UCSD-AML1 (cell line): ENCODE data around the gene FAM236B.
"Not testable (repeated sequence)": the region's sequence is repeated elsewhere in the genome, so short reads cannot be mapped to it uniquely, and the experiment has no call there.

Source experiments
- DNase-seq: peaks from one replicate; lab custom pipeline; 2025; ENCODE audit not compliant: unreplicated experiment; lab: John Stamatoyannopoulos, UW

FAM236B gene

GRCh38 chrX:72782560-72782959 lies at the start of gene FAM236B:
Gene FAM236B (minus strand): TSS chrX:72782660. CDS start chrX:72782560, 100 bp downstream.
- not testable (repeated sequence) for DNase-seq

DNA sequence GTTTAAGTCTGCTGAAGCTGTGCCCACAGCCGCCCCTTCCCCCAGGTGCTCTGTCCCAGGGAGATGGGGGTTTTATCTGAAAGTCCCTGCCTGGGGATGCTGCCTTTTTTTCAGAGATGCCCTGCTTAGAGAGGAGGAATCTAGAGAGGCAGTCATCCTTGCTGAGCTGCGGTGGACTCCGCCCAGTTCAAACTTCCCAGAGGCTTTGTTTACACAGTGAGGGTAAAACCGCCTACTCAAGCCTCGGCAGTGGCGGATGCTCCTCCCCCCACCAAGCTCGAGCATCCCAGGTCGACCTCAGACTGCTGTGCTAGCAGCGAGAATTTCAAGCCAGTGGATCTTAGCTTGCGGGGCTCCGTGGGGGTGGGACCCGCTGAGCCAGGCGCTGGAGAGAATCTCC lies 48.2 kb upstream of the FAM236B start:
- not testable (repeated sequence) for DNase-seq

DNA sequence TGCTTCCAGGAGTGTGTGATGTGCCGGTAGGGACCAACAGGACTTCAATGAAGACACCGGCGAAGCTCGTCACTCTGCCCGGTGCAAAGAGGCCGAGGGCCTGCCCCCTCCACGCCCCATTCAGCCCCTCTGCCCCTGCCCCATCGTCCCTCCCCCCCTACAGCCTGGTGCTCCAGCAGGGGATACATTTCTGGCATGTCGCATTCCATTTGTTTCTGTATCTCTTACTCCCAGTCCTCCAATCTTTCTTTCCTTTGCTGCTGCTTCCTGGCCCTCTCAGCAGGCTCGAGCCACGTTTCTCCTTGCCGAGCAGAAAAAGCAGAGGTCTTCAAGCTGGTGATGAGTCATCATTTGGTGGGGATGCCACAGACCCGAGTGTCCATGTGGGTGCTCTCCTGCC lies 25.6 kb upstream of the FAM236B start, which contains the start of gene FAM236D:
Gene FAM236D (minus strand): TSS at position 101 of the 400 bp plus-strand sequence. CDS start 100 bp downstream, at position 1.
- DNase-seq = not testable (repeated sequence)

DNA sequence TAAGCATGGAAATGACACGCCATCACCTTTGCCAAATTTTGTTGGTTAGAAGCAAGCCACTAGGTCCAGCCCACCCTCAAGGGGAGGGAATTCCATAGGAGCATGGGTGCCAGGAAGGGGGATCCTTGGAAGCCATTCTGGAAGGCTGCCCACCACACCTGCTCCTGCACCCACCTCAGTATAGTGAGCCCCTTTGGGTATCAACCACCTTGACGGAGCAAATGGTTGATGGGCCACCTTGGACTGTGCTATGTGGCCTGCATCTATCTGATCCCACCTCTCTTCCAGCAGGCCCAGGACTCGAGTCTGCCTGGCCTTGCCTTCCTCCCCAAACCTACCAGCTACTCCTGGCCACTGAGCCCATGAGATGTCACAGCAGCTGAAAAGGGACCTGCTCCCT lies 7.9 kb upstream of the FAM236B start:
- DNase-seq = not testable (repeated sequence)

DNA sequence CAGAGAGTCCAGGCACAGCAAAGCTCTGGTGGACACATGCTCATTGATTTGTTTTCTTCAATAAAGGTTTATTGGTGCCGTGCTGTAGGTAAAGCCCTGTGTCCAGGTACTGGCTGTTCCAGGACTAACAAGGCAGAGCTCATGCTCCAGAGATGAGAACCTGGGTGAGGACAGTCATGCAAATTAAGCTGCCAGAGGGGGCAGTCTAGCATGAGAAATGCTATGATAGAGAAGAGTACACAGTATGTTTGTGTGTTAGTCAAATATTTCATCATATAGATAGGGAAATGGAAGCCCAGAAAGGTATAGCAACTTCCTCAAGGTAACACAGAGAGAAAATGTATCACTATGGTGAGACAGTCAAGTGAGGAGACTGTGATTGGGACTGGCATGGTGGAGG lies 5.7 kb upstream of the FAM236B start:
- DNase-seq = not testable (repeated sequence)

DNA sequence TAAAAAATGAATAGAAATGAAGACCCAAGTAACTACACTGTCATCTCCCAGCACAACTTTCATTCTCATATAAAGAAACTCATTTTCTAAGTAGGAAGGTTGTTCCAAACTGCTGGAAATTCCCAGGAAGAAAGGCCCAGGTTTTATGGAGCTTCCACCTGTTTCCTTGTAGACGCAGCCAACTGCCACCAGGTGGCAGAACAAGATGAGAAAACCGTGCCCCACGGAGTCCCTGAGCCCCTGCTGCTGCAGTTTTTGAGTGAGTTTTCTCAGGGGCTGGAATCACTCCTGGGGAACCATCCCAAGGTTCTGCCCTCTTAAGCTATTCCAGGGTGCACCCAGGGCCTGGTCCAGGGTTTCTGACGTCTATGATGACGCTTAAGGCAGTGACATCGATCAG lies 1.5 kb upstream of the FAM236B start:
- not testable (repeated sequence) for DNase-seq

DNA sequence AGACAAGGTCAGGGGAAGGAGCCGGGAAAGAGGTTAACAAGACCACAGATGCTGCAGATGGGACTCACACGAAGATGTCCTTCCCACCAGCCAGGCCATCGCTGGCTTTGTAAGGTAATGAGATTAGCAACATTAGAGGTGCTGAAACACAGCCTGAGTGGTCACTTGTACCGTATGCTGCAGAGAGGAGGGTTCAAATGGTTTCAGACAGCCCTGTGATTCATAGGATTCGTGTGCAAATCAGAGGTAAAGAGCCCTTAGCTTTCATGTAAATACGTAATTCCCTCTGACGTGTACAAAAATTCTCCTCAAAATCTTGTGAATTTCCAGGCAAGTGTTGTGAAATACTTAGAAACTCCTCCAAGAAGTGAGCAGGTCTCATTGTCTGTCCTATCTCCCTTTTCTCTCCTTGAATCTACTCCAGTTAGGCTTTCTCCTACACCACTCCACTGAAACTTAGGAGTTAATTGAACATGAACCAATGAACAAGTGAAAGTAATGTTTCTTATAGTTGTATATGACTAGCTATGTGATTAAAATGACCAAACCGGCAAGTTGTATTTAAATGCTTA lies 991 bp upstream of the FAM236B start:
- not testable (repeated sequence) for DNase-seq

DNA sequence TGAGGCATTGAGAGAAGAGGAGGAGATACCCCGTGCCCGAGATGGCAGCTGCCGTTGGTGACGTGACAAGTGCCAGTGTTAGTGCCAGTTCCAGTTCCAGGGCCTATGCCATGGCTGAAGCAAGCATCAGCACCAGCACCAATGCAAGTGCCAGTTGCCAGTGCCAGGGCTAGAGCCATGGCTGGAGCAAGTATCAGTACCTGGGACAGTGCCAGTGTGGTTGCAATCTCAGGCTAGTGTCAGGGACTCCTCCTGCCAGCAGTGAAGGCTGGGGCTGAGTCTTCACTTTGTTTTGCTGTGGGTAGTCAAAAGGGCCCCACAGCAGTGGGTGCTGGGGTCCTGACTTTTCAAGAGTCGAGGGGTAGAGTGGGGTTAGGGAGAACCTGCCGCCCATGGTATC lies 4.3 kb downstream of the FAM236B start:
- DNase-seq = not testable (repeated sequence)

- not testable (repeated sequence) for DNase-seq
Measured at GRCh38 chrX:72777467-72777790, 5.0 kb downstream of the FAM236B start.

DNA sequence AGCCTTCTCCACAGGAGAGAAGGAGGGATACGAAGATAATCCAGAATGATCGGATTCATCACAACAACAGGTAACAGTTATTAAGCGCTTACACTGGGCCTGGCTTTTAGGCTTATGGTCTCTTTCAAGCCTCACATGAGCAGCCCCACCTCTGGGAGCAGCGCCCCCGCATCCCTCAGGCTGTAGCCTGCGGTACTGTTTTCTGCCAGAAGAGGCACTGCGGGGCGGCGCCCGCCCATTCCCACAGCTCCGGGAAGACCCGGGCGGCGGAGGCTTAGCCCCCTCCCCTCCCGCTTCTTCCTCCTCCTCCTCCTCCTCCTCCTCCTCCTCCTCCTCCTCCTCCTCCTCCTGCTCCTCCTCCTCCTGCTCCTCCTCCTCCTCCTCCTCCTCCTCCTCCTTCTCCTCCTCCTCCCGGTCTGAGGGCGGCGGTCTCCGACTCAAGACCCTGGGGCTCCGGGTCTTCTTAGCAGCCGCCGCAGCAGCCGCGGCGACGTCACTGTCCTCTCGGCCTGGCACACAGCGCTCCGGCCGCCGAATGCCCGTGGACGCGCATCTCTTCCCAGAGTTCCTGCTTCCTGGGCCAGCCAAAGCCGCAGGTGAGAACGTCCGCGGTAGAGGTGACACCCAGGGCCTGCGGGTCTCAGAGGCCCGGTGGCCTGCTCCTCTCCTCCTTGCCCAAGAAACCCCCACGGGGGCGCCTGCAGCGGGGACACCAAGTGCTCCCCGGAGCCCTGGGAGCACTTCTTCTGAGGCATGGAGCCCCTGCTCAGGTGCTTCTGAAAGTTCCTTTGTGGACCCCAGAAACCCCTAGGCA lies 5.6 kb downstream of the FAM236B start, which contains the start of gene DMRTC1B:
Gene DMRTC1B (plus strand): TSS at position 238 of the 814 bp plus-strand sequence. CDS start 68,246 bp downstream, outside the sequence.
- DNase-seq = not testable (repeated sequence)

- not testable (repeated sequence) for DNase-seq
Measured at GRCh38 chrX:72760454-72760853, 22.0 kb downstream of the FAM236B start.

- not testable (repeated sequence) for DNase-seq
Measured at GRCh38 chrX:72748545-72748944, 33.9 kb downstream of the FAM236B start.

GRCh38 chrX:72745546-72745945 lies 36.9 kb downstream of the FAM236B start:
- DNase-seq = not testable (repeated sequence)

GRCh38 chrX:72735561-72735960 lies 46.9 kb downstream of the FAM236B start:
- no peak for DNase-seq

DNA sequence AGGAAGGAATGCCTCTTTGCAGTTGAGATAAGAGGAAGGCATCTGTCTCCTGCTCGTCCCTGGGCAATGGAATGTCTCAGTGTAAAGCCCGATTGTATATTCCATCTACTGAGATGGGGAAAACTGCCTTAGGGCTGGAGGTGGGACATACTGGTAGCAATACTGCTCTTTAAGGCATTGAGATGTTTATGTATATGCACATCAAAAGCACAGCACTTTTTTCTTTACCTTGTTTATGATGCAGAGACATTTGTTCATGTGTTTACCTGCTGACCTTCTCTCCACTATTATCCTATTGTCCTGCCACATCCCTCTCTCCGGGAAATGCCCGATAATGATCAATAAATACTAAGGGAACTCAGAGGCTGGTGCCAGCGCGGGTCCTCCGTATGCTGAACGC lies 48.8 kb downstream of the FAM236B start:
- DNase-seq = not testable (repeated sequence)
